Panc1 (cell line): Measurements from ENCODE around the gene CBX8. TPM values are rescaled to one million over a fixed set of nuclear protein-coding genes. Genes with fewer than 3 reads are reported as not detected.

Experiments used
- ATAC-seq: fragments of 200-7000 bp; cut with Tn5 transposase; 2 replicates; pipeline ENCODE4 v1.9.1; 2020; ENCODE audit warnings: mild to moderate bottlenecking, moderate library complexity
- BruUV-seq: library from RNA; stranded (reverse); fragments of 400-500 nt; replicated peaks from 2 replicates; lab custom pipeline; 2021; lab: Mats Ljungman, UMichigan
- CTCF ChIA-PET: fragments of 300-600 bp; sonication (Branson Sonifier 250); formaldehyde crosslinking; loops from one replicate; lab custom pipeline; 2022; ENCODE audit warnings: antibody characterized with exemption; lab: Charles Lee
- POLR2A ChIA-PET: fragments of 300-600 bp; sonication (Branson Sonifier 250); formaldehyde crosslinking; loops from one replicate; lab custom pipeline; 2022; ENCODE audit warnings: antibody characterized with exemption; lab: Charles Lee
- DNase-seq: peaks from one replicate; pipeline ENCODE4 v3.0.0-alpha.2; 2010; ENCODE audit warnings: low read depth, low spot score
- H3K27ac ChIP-seq: 2 replicates; pipeline ENCODE4 v1.5.1; 2011; ENCODE audit warnings: mild to moderate bottlenecking, low read length, inconsistent platforms
- H3K27me3 ChIP-seq: fragments of 200-500 bp; sonication (Bioruptor generic); 2 replicates; pipeline ENCODE4 v1.6.0; 2014; ENCODE audit warnings: low read length, inconsistent platforms; ENCODE audit not compliant: control insufficient read depth, insufficient read depth
- H3K36me3 ChIP-seq: fragments of 200-500 bp; sonication (Bioruptor generic); 2 replicates; pipeline ENCODE4 v1.5.1; 2014; ENCODE audit warnings: inconsistent platforms, mild to moderate bottlenecking, low read length, moderate library complexity; ENCODE audit not compliant: control insufficient read depth, insufficient read depth
- H3K4me1 ChIP-seq: 2 replicates; pipeline ENCODE4 v1.5.1; 2011; ENCODE audit warnings: inconsistent platforms, mild to moderate bottlenecking, low read length, moderate library complexity; ENCODE audit not compliant: control insufficient read depth, insufficient read depth
- H3K4me3 ChIP-seq, 2 experiments: 2 replicates each; pipeline ENCODE4 v1.5.1; 2011 to 2012; ENCODE audit warnings: low read depth in 2 of 2, low read length in 2 of 2, mild to moderate bottlenecking in 2 of 2, inconsistent platforms in 1 of 2, moderate library complexity in 1 of 2
- H3K9me3 ChIP-seq: fragments of 200-500 bp; sonication (Bioruptor generic); 2 replicates; pipeline ENCODE4 v1.5.1; 2014; ENCODE audit warnings: low read depth, mild to moderate bottlenecking, inconsistent platforms, low read length, moderate library complexity; ENCODE audit not compliant: control insufficient read depth, insufficient read depth
- CTCF ChIP-seq: fragments of 450-650 bp; IDR thresholded peaks from 2 replicates; pipeline ENCODE4 v1.5.1; 2017; ENCODE audit warnings: mild to moderate bottlenecking
- POLR2AphosphoS5 ChIP-seq: IDR thresholded peaks from 2 replicates; pipeline ENCODE4 v1.6.1; 2012; ENCODE audit warnings: mild to moderate bottlenecking, low read depth, low read length, moderate library complexity
- SIN3A ChIP-seq: IDR thresholded peaks from 2 replicates; pipeline ENCODE4 v1.6.1; 2012; ENCODE audit warnings: low read depth, mild to moderate bottlenecking, low read length, moderate library complexity, borderline replicate concordance; ENCODE audit not compliant: insufficient read depth
- TCF7L2 ChIP-seq: IDR thresholded peaks from 2 replicates; pipeline ENCODE4 v1.6.1; 2011; ENCODE audit warnings: mild to moderate bottlenecking, low read depth, low read length, inconsistent platforms
- in situ Hi-C: cut with HindIII; loops from 2 replicates; pipeline ENCODE4 v1.10.0; 2016; ENCODE audit warnings: low sequenced_read_pairs, low pct_unique_long_range_greater_than_20kb
- intact Hi-C: fragments of 100-400 bp; cut with micrococcal nuclease; formaldehyde crosslinking; loops from one replicate; pipeline ENCODE4 v1.10.0; 2022; ENCODE audit not compliant: unreplicated experiment
- total RNA-seq: library from RNA; stranded (reverse); gene quantifications from one replicate; pipeline ENCODE4 v1.2.1, GENCODE V29; 2021; ENCODE audit not compliant: unreplicated experiment
- TF ChIP-seq, protein P1 (sequence below), 2 experiments: IDR thresholded peaks; 2 replicates each; pipeline ENCODE4 v1.6.1; 2011 to 2012; ENCODE audit warnings: low read depth in 2 of 2, control low read depth in 1 of 2, low read length in 1 of 2, mild to moderate bottlenecking in 1 of 2, moderate library complexity in 1 of 2; ENCODE audit not compliant: insufficient read depth in 1 of 2

CBX8 gene
- total RNA-seq, 1 experiment from 2014 or later: 15.3 TPM

- H3K4me1 ChIP-seq: peaks cover 46% of the 10 kb centered on the region
These were observed 41.1 kb upstream of the CBX8 start for GRCh38 chr17:79837888-79838521.

DNA sequence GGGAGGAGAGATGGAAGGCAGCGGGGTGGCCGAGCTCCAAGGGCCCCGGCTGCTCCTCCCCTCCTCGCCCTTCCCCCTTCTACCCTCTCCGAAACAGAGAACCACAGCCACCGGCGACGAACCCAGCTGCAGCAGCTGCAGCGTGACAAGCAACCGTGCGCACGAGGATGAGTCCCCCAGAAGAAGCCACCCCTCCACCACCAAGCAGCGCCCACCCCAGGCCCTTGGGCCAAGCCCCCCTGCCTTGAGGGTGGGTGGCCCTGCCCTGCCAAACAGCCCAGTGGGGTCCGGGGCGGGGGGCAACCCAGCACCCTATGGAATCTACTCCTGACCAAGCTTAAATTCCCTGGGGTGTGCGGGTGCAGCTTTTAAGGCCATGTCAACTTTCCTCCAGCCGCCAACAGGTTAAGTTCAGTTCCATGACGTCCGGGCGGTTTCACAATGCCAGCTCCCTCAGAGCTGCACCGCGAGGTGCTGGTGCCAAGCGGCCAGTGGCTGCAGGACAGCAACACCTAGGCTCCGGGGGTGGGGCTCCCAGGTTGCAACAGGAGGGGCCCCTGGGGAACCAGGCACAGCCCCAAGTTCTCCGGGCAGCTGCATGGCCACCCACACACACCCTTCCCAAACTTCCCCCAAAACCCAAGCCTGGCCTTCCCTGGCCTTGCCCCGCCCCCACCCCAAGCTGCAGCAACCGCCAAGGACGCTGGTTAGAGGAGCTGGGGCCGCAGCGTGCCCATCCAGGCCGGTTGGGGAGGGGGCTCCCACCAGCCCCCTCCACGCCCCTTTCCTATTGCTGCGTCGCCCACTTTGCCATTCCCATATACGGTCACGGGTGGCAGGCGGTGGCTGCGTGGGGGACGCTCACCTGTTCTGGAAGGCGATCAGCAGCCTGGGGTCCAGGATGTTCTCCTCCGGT is 40.4 kb upstream of the CBX8 start:
- peaks cover 42% of the 10 kb centered on the region for H3K4me1 ChIP-seq
- ATAC-seq: peak; percentile 35
- H3K27ac ChIP-seq: peak overlapping the region; percentile 75
- TF ChIP-seq SIN3A (no peak), TCF7L2 (no peak), CTCF (no peak)
- TF ChIP-seq, protein P1, sequence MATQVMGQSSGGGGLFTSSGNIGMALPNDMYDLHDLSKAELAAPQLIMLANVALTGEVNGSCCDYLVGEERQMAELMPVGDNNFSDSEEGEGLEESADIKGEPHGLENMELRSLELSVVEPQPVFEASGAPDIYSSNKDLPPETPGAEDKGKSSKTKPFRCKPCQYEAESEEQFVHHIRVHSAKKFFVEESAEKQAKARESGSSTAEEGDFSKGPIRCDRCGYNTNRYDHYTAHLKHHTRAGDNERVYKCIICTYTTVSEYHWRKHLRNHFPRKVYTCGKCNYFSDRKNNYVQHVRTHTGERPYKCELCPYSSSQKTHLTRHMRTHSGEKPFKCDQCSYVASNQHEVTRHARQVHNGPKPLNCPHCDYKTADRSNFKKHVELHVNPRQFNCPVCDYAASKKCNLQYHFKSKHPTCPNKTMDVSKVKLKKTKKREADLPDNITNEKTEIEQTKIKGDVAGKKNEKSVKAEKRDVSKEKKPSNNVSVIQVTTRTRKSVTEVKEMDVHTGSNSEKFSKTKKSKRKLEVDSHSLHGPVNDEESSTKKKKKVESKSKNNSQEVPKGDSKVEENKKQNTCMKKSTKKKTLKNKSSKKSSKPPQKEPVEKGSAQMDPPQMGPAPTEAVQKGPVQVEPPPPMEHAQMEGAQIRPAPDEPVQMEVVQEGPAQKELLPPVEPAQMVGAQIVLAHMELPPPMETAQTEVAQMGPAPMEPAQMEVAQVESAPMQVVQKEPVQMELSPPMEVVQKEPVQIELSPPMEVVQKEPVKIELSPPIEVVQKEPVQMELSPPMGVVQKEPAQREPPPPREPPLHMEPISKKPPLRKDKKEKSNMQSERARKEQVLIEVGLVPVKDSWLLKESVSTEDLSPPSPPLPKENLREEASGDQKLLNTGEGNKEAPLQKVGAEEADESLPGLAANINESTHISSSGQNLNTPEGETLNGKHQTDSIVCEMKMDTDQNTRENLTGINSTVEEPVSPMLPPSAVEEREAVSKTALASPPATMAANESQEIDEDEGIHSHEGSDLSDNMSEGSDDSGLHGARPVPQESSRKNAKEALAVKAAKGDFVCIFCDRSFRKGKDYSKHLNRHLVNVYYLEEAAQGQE (IDR thresholded peaks at IDR 0.05; ENCODE audit: insufficient read depth in 1 of 2, low read depth in 2 of 2, low read length in 1 of 2): no peak

More at GRCh38 chr17:79837888-79838521, 41.1 kb upstream of the CBX8 start:
- ATAC-seq: no peak
- H3K27me3 ChIP-seq: no peaks in the 10 kb centered on the region
- TF ChIP-seq SIN3A: peak; percentile 70; the same call in 1 of the 2 replicates
- TF ChIP-seq TCF7L2: no peak
- TF ChIP-seq CTCF: no peak
- TF ChIP-seq POLR2AphosphoS5: no peak
- TF ChIP-seq, protein P1 (IDR thresholded peaks at IDR 0.05; ENCODE audit: insufficient read depth in 1 of 2, low read depth in 2 of 2, low read length in 1 of 2): no peak
- ChIA-PET CTCF (interaction anchor here (0.6 to 1.8 kb wide), 3 partner anchors 9 to 46 kb away, joined by 3 to 12 read pairs (median 3); no protein-coding TSS in a partner anchor), POLR2A (no interaction called here)
- H3K36me3 ChIP-seq: peaks cover 9% of the 10 kb centered on the region
- intact Hi-C loops (loop anchor here (5.0 to 10.0 kb wide), 2 partner anchors 93 to 149 kb away; no protein-coding TSS in a partner anchor), in situ Hi-C loops (no loop called here)
- no peaks in the 10 kb centered on the region for H3K9me3 ChIP-seq
- peak overlapping the region; percentile 75 for H3K27ac ChIP-seq
- TSS peak; percentile 92 for BruUV-seq
- H3K4me3 ChIP-seq: peak overlapping the region; percentile 65 to 97
- DNase-seq: no peak

More for the DNA sequence above, 40.4 kb upstream of the CBX8 start:
- no TSS peak for BruUV-seq
- DNase-seq: no peak
- Histone ChIP-seq H3K36me3 (peaks cover 9% of the 10 kb centered on the region), H3K4me3 (peak overlapping the region; percentile 65 to 97), H3K9me3 (no peaks in the 10 kb centered on the region), H3K27me3 (no peaks in the 10 kb centered on the region)
- intact Hi-C loops (loop anchor here (5.0 to 10.0 kb wide), 2 partner anchors 92 to 150 kb away; no protein-coding TSS in a partner anchor), in situ Hi-C loops (no loop called here)
- POLR2A ChIA-PET: no interaction called here
- CTCF ChIA-PET: interaction anchor here (0.6 to 1.8 kb wide), 3 partner anchors 9 to 47 kb away, joined by 3 to 12 read pairs (median 3); no protein-coding TSS in a partner anchor
